NCI-H1048 (cell line): ENCODE results near the gene MEA1.
A peak's percentile ranks its signal among the peaks of the same experiment; 100 is the strongest.
"Not testable (repeated sequence)": the region's sequence is repeated elsewhere in the genome, so short reads cannot be mapped to it uniquely, and the experiment has no call there.

Experiments
- DNase-seq: peaks from one replicate; lab custom pipeline; 2025; lab: John Stamatoyannopoulos, UW

MEA1 gene

DNA sequence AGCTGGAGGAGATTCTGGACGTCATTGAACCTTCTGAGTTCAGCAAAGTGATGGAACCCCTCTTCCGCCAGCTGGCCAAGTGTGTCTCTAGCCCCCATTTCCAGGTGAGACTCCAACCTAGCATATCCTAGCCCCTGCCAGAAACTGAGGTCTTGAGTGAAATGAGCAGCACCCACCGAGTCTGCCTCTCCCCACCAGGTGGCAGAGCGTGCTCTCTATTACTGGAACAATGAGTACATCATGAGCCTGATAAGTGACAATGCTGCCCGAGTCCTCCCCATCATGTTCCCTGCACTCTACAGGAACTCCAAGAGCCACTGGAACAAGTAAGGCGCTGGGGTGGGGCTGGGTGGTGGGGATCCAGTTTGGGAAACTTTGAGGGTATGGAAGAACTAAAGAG, 4.6 kb downstream of the MEA1 start:
- DNase-seq, result no peak

DNA sequence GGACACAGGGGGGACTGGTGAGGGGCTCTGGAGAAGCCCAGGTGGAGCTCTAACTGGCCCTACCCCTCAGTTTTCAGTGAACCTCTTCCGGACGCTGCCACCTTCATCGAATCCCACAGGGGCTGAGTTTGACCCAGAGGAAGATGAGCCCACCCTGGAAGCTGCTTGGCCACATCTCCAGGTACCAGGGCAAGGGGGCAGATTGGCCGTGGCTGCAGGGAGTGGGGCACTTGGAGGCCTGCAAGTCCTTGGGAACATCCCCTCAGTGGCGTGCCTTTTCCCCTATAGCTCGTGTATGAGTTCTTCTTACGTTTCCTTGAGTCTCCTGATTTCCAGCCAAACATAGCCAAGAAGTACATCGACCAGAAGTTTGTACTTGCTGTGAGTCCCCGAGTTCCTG, 6.6 kb downstream of the MEA1 start:
- DNase-seq, result no peak

DNA sequence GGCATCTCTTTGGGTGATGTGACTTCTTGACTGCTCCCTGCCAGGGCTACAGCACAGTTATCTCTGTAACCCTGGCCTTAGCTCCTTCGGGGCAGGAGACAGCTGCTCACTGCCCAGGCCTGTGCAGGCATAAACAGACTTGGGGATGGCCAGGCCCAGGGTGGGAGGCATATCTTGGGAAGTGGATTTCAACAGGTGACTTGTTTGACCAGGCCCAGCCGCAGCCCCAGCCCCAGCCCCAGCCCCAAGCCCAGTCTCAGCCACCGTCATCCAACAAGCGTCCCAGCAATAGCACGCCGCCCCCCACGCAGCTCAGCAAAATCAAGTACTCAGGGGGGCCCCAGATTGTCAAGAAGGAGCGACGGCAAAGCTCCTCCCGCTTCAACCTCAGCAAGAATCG, 7.5 kb downstream of the MEA1 start:
- DNase-seq, result no peak

DNA sequence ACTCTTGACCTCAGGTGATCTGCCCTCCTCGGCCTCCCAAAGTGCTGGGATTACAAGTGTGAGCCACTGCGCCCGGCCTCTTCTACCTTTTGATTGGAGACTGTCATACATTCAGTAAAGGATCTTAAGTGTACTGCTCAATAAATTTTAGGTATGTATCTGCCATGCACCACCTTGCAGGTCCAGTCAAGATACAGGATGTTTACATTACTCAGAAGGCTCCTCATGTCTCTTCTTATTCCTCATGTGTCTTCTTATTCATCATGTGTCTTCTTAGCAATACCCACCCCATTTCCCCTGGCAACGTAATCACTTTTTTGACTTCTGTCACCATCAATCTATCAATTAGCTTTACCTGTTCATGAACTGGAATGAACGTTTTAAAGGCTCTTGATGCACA, 7.9 kb downstream of the MEA1 start:
- DNase-seq, result no peak

DNA sequence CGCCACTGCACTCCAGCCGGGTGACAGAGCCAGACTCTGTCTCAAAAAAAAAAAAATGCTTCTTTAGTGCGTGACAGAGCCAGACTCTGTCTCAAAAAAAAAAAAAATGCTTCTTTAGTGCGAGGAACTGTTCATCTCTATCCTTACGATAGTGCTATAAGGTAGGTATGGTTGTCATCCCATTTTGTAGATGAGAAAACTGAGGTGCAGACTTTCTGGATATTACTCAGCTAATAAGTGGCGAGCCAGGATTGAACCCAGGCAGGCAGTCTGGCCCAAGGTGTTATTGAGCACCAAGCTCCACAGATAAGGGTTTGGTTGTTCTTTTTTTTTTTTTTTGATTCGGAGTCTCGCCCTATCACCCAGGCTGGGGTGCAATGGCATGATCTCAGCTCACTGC, 11.9 kb downstream of the MEA1 start:
- no peak for DNase-seq

DNA sequence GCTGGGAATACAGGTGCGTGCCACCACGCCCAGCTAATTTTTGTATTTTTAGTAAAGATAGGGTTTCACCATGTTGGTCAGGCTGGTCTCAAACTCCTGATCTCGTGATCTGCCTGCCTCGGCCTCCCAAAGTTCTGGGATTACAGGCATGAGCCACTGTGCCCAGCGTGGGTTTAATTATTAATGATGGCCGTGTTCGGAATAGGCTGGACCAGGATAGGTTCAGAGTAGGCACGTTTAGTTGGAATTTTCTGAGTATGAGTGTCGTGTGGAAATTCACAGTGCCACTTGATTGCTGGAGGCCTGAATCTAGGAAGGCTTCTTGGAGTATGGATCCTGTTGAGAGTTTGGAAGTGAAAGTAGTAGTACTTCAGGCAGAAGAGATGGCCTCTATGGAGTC, 15.5 kb downstream of the MEA1 start:
- not testable (repeated sequence) for DNase-seq

DNA sequence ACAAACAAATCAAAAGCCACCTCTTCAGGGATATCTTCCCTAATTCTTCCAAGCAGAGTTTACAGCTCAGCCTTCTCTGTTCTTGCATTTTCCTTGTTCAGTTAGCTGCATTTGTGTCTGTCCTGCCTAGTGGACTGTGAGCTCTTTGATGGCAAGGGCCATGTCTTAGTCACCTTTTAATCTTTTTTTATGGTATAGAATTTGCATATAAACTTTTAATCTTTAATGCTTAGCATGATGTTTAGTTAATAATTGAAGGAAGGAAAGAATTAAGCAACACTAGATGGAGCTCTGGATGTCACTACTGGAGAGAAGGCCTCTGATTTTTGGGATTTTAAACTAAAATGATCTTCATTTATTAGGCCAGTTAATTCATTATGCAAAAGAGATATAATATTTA, 17.2 kb downstream of the MEA1 start:
- no peak for DNase-seq

DNA sequence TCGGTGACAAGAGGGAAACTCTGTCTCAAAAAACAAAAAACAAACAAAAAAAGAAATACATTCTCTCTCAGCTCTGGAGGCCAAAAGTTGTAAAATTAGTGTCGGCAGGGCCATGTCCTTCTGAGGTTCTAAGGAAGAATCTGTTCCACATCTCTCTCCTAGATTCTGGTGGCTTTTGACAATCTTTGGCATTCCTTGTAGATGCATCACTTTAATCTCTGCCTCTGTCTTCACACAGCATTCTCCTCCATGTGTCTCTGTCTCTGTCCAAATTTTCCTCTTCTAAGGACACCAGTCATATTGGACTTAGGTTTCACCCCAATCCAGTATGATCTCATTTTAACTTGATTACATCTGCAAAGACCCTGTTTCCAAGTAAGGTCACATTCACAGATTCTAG, 20.3 kb downstream of the MEA1 start:
- DNase-seq, result no peak

DNA sequence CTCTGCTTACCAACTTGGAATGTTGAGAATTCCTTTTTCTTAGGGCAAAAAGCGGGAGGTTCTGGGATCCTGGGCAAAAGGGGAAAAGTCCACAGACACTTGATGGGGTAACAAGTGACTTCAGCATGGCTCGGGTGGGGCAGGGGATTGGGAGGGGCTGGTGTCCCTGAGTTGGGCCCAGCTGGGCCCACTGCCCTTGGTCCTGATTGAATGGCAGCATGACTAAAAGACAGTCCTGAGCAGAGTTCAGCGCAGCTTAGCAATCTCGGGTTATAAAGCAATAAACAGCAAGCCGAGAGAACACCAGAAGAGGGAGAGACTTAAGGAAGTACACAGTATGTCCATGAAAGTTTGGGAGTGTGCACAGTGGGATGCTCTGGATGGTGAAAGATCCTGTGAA, 23.8 kb downstream of the MEA1 start:
- DNase-seq, result no peak

DNA sequence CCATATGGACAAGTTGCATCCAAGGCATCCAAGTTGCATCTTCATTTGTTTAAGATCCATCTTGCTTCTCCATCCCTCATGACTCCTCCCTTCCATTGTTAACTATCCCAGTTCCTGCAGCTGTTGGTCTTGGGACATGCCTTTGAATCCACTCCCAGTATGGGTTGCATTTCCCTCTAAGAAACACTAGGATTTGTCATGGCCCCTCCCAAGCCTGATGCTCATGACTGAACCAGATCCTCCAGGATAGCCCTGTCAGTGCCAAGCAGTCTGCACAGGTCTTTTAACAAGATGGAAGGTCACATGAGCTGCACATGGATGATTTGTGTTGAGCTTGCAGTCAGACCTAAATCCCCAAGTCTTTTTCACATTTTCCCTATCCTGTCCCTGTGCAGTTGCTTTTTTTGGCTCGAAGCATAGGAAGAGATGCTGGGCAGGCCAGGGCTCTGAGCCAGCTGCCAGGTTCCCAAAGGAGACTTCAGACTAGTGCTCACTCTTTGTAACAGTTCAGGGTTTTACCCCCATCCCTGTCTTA, 25.2 kb downstream of the MEA1 start:
- no peak for DNase-seq

DNA sequence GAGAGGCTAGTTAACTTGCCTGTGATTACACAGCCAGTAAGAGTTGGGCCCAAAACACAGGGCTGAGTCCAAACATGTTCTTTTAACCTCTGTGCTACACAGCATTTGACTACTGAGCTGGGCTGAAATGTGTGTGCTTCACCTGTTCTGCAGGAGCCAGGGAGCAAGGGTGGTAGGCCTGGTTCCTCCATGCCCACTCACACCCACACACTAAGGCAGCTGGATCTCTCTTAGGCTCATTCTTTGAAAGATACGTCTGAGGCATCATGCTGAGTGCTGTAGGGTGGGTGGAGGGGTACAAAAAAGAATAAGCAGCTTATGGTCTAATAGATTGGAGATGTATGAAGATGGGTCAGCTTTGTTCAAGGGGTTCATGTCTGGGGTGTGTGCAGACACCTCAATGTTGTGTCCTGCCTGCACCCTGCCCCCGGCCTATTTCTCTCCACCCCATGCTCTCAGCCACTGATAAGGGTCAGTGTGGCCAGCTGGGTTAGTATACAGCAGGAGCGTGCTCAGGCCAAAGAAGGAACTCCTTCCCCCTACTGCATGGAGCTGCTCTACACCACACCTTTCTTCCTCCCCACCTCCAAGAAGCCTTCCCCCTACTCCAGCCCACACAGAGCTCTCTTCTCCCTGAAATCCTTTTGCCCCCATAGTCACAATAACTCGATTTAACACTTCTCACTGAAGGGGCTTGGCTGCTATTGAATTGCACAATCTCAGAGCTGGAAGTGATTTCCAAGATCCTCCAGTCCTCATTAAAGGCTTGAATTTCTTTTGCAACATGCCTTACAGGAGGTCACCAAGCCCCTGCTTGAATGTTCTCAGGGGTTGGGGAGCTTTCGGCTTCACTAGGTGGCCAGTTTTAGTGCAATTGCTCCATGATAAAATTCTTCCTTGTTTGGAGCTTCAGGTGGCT, 26.0 kb downstream of the MEA1 start:
- DNase-seq, result no peak

DNA sequence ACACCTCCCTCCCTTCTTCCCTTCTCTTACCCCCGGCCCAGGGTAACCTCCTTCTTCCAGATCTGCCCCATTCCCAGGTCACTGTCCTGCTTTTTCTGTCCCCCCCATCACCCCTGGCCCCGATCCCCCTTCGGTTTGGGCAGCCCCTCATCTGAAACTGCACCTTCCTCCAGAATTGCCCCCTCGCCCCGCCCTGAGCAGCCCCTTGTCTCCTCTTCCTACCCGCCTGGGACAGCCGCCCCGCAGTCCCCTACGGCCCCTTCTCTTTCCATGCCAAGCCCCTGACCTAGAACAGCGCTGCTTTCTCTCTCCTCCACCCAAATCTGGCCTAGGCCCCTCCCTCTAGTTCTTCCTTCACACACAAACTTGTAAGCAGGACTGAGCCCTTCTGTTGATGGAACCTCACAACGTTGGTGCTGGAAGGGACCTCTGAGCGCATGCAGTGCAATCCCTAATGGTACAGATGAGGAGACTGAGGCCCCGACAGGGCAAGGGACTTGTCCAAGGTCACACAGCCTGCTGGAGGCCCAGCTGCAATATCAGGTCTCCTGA, 28.7 kb downstream of the MEA1 start:
- DNase-seq, result no peak

DNA sequence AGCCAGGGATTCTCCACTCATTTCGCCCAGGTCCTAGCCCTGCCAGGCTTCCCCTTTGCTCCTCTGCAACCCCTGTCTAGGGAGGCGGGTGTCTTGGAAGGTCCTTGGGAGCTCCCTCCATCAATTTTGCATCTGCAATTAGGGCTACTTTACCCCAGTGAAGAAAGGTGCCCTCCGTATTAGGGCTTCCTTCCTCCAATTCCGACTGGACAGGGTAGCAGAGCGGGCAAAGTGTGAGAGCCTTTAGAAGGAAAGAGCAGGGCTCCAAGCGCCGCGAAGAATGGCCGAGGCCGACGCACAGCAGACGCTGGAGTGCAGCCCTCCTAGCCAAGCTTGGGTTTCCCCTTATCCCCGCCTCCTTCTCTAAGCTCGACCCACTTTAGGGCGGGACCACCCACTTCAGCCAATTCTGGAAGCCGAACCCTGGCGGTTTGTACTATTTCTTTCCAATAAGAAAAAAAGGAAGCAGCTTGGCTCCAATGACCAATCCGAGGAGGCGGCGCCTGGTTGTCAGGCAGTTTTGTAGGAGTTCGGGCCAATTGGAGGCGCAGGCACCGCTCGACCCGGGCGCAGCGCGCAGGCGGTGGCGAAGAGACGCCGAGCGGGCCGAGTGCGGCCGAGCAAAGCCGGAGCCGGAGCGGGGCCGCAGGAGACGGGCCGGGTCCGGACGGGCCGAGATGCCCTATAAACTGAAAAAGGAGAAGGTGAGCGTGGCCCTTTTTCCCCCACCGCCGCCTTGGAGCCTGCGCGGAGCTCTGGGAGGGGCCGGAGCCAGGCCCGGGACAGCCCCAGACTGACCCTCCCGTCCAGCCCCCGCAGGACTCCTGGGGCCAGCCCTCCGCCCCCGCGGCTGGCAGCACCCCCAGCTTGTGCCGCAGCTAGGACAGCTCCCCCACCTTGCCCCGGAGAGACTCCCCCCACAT, 29.5 kb downstream of the MEA1 start, which contains the start of gene PPP2R5D:
TSS of gene PPP2R5D (plus strand) at position 570 of the 923 bp plus-strand sequence. CDS start at position 678, 108 bp downstream.
- DNase-seq, result peak; percentile 98

DNA sequence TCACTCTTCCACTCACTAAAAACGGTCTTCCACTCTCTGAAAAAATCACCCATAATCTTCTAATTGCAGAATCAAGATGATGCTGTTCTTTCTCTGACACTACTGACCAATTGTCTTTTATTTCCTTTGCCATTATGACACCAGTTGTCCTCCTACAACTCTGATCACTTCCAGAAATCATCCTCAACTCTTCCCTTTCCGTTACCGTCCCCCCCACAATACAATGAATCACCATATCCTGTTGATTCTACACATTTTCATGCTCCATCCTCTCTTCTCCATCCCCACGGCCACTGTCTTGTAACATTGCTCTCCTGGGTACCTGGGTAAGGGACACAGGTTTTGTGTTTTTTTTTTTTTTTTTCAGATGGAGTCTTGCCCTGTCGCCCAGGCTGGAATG, 31.9 kb downstream of the MEA1 start:
- DNase-seq, result no peak

DNA sequence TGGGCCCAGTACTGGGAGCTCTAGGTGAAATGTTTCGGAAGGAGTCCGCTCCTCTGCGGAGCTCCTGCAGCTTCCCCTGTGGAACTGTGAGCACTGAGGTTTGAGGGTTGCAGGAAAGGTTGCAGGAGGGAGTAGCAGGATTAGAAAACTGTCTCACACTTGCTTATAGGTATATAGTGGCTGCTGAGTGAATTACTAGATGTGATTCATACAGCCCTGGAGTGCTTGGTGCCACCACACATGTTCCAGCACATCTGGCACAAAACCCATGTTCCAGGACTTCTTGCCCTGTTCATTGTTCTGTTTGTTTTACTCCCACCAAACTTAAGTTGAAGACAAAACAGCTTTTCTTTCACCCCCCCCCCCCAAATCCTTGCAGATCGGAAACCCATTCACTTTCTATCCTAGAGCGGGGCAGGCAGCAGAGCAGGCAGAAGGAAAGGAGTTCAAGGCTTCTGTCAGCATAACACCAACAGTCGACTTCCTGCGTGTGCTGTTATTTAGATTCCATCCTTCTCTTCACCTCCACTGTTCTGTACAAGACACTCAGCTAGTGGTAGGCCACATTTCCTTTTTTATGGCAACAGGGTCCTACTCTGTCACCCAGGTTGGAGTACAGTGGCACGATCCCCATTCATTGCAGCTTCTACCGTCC, 34.1 kb downstream of the MEA1 start:
- no peak for DNase-seq

DNA sequence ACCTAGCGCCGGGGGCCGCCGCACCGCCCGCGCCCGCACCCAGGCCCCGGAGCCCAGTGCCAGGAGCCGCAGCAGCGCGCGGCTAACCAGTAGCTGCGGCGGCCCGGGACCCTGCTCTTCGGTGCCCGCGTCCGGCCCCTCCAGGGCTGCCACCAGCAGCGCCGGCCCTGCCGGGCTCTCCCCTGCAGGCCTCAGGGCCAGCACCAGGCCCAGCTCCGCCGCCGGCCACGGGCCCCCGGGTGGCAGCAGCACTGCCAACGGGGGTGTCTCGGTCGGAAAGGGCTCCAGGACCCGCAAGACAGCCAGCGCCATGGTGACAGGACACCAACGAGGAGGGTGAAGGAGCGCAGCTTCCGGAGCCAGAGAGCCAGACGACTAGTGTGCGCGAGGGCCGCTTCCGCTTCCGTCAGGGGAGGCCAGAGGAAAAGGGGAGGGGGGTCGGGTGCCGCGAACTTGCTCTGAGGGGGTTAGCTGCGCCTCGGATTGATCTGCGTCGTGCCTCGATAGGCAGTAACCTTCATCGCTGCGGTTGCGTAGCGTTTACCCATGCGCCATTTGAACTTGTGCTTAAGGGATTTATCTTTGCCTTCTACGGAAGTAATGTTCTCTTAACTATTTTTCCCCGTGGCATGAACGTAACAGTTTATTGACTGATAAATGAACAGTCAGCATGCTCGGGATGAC, 34.8 kb downstream of the MEA1 start, which contains the start of gene PEX6:
TSS of gene PEX6 (minus strand) at position 343 of the 684 bp plus-strand sequence. CDS start at position 312, 31 bp downstream.
- DNase-seq, result peak; percentile 84

DNA sequence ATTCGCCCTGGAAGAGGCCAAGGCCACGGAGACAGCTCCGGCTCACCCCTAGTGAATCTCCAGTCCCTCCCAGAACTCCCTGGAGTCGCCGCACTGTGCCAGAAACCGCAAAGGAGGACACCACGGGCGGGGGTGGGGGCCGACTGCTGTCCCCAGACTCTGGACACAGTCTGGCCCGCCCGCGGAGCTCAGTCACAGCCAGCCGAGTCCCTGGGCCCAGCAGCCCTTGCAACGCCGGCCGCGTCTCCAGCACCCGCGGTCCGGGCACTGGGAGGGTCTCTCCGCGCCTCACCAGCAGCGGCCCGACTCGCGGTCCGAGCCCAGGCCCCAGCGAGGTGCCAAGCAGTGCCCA, 35.3 kb downstream of the MEA1 start:
- DNase-seq, result no peak

DNA sequence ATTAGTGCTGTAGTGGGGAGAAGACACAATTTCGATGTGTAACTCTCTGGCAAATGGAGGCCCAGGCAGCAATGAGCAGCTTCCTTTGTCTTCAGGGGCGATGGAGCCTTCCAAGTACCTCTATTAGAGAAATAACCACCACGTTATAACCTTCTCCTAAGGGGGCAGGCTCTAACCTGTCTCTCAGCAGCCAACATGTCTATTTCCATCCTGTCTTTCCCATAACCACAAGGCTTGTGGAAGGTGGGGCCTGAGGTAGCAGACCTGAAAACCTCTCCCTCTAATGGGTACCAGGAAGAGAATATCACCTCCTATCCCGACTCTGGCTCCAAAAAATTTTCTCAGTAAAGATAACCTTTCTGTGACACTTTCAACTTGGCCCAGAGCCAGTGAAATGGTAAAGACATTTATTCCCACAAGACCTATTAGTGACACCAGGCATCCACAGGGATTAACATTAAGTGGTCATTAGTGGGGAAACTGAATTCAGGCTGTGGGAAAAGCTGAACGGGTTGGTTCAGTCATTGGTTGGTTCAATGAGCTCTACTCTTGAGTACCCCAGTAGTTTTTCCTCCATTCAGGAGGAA, 38.7 kb downstream of the MEA1 start:
- no peak for DNase-seq

DNA sequence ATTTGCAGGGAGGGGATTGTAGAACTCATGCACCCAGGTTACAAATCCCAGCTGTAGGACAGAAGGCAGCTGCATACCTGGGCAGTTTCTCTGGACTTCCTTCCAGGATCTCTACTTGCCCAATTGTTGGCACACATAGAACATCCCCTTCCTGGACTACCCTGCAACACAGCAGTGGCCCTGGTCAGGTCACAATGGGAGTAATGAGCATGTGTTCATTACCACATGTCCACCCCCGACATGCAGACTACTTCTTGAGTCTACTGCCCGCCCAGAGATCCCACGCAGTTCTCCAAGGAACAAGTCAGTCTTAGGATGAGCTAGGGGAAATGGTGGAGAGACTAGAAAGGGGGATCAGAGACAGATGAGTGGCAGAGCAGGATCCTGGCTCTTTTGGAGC, 39.8 kb downstream of the MEA1 start:
- DNase-seq, result no peak

DNA sequence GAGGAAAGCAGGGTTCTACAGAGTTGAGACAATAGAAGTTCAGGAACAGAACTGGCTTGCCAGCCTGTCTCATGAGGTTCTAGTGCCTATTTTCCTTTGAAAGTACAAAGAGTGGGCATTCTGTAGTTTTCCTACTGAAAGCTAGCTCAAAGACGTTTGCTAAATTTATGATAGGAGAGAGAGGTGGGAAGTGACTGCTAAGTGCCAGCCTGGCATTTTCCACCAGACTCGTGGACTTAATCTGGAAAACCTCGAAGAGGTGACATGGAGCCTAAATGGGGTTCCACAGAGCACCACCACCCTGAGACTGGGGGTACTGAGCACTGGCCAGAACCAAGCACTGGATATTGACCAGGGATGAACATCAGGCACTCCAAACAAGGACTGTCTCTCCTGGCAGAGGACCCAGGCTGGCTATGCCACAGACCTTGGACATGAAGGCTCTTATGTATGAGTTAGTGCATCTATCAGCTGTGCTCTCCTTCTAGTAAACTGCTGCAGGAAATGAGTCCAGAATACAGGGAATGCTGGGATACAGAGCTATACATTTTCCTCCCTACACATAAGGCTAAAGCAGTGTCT, 41.9 kb downstream of the MEA1 start:
- no peak for DNase-seq
